ENCODE data around the gene BAG2.
A peak's percentile ranks its signal among the peaks of the same experiment; 100 is the strongest.

The BAG2 gene

GRCh38 chr6:57177545-57178265 lies 5.6 kb downstream of the BAG2 start:
- DNase-seq = no peak

DNA sequence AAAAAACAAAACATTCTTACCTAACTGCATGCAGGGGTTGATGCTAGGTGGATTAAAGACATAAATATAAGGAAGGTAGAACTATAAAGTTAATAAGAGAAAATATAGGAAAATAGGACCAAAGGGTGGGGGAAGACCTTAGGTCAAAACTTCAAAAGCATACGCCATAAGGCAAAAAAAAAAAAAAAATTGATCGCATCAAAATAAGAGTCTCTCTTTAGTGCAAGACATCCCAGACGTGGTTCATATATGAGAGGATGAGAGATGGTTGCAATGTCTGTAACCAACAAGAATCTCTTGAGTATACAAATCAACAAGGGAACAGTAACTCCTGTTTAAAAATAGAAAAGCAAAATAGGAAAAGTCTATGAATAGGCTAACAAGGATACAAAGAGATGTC lies 8.5 kb downstream of the BAG2 start:
- DNase-seq = no peak

DNA sequence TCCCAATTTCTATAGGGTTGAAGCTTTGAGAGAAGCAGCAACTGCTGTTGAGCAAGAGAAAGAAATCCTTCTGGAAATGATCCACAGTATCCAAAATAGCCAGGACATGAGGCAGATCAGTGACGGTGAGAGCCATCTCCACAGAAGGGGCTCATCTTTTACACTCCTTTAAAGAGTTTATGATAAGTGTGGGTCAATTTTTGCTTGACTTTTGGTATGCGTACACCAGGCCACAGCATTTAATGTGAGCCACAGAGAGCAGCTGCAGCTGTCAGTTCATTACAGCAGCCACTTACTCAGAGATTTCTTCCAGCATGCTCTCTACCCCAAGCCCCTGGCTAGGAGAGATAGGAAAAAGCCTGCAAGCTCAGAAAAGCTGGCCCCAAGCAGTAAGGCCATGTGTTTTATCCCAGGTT lies 9.9 kb downstream of the BAG2 start:
- DNase-seq = no peak

DNA sequence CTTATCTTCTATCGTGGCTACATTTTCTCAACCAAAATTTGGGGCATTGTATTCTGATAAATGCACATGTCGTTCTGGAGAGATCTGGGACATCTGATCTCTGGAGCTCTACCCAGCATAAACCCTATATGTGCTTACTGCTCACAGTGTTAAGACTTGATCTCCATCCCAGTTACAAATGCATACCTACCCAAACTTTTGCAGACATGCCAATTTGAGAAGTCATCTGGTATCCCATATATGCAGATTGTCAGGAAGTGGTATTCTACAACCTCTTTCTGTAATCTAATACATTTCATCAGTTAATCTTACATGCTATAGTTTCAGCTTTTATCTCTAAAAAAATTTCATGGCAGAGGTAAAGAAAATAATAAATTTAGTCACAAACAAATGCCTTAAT lies 11.2 kb downstream of the BAG2 start:
- DNase-seq = no peak

GRCh38 chr6:57190140-57190539 lies 18.0 kb downstream of the BAG2 start:
- no peak for DNase-seq

DNA sequence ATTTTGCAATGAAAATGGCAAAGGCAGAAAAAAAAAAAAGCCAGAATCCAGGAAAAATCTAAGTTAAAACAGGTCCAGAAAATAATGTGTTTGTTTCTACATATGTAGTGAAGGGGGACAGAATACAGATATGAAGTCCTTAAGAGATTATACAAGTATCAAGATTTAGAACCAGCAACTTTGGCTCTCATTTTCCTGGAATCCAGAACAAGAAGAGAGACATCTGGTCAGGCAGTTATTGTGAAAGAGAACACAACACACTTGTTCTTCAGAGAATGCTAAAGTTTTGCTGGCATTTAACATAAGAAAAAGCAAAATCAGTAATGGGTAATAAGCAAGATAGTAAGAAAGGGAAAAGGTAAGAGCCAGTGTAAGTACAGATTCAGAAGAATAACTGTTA lies 21.1 kb downstream of the BAG2 start:
- DNase-seq = no peak

- no peak for DNase-seq
Measured at GRCh38 chr6:57195457-57195856, 23.3 kb downstream of the BAG2 start.

- DNase-seq = no peak
Measured at GRCh38 chr6:57198926-57199636, 27.0 kb downstream of the BAG2 start.

DNA sequence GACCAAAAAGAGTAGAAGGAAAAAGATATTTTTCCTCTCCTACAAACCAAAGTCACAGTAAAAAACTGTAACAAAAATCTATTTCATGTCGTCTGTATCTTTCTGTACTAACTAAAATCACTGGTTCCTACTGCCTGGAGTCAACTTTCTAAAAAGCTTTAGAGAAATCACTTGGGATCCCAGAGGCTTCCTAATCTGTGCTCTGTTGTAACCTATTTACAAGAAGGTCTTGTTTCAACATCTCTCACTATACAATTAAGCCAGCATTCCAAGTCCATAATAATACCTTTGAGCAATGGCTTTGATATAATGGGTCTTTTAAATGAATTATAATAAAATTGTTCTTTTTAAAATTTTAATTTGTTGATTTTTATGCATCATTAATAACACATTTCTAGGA lies 29.6 kb downstream of the BAG2 start:
- DNase-seq = no peak

- no peak for DNase-seq
Measured at GRCh38 chr6:57205550-57206328, 33.6 kb downstream of the BAG2 start.

- DNase-seq = no peak
Measured at GRCh38 chr6:57207141-57207540, 35.0 kb downstream of the BAG2 start.

DNA sequence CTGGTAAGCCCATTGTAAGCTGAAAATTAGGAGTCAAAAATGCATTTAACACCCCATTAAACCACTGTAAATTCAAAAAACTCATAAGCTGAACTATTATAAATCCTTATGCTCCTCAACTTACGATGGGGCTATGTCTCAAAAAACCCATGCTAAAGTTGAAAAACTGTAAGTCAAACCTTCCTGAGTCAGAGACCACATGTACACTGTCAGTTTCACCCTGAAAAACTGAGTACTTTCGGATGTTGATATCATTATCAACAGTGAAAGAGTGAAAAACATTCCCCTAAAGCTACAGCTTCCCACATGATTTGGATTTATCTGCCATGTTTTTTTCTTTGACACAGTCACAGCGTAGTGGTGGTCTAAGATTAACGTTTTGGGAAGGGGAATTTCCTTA lies 35.7 kb downstream of the BAG2 start:
- DNase-seq = no peak

GRCh38 chr6:57209030-57209429 lies 36.9 kb downstream of the BAG2 start:
- DNase-seq = no peak

DNA sequence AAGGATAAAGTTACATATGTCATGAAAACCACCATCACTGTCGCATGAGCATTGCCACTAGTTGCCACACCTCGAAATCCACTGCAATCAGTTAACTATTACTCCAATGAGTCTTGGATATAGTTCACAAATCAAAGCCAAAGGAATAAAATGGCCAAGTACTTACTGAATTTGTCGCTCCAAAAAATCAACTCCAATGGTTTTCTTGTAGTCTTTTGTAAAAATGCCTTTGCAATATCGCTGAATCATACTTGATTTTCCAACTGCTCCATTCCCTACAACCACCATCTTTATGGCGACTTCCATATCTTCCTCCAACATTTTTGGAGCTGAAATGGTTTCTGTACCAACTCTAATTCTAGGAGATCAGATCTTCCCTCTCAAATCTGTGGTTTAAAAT lies 37.9 kb downstream of the BAG2 start:
- DNase-seq = no peak

- DNase-seq = no peak
Measured at GRCh38 chr6:57215260-57215659, 43.1 kb downstream of the BAG2 start.

GRCh38 chr6:57216235-57217101 lies 44.3 kb downstream of the BAG2 start:
- no peak for DNase-seq

GRCh38 chr6:57217270-57217669 lies 45.1 kb downstream of the BAG2 start:
- no peak for DNase-seq

DNA sequence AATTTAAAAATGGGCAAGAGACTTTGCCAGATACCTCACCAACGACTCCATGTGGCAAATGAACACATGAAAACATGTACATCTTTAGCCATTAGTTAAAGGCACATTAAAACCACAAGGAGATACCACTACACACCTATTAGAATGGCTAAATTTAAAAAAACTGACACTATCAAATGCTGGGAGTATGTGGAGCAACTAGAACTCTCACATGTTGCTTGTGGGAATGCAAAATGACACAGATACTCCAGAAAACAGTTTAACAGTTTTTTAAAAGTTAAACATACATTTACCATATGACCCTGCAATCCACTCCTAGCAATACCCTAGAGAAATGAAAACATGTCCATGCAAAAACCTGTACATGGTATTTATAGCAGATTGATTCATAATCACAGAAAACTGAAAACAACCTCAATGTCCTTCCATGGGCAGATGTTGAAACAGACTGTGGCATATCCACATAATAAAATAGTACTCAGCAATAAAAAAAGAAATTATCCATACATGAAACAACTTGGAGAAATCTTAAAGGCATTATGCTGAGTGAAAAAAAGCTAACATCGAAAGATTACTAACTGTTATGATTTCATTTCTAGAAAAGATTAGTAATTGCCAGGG lies 48.1 kb downstream of the BAG2 start:
- DNase-seq = no peak

DNA sequence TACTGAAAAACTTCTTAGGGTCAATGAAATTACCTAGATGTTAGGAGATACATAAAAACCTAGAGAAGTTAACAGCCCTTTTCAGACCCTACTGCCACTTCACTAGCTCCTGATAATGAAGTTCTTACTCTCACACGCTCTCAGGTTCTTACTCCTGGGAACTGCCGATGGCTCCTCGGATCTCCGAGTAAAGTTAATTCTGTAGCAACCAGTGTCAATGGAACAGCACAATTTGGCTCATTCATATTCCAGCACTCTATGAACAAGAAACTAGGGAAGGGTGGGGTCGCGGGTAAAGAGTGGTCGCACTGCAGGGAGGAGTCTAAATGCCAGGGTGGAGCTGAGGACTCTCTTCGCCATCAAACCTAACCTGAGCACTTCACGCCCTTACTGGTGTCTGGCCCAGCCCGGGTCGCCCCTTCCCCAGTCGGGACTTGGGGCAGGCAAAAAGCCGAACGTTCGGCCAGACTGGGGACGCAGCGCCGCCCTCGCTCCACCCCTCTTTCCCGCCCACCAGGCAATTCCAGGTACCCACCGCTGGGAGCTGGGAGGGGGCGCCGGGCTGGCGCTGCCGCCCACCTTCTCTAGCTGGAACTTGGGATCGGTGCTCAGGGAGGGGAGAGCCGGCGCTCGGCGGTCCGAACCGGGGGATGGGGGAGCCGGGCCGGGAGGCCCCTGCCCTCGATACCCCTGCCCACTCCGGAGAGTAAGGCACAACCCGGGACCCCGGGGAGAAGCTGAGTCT lies 49.2 kb downstream of the BAG2 start:
- peak; percentile 57 to 65 for DNase-seq

- peak; percentile 39 to 78 for DNase-seq
Measured at GRCh38 chr6:57221936-57222742, 50.0 kb downstream of the BAG2 start, which contains the start of gene RAB23. RAB23 (minus strand) TSS chr6:57222307; CDS start chr6:57210380, 11,927 bp downstream.

DNA sequence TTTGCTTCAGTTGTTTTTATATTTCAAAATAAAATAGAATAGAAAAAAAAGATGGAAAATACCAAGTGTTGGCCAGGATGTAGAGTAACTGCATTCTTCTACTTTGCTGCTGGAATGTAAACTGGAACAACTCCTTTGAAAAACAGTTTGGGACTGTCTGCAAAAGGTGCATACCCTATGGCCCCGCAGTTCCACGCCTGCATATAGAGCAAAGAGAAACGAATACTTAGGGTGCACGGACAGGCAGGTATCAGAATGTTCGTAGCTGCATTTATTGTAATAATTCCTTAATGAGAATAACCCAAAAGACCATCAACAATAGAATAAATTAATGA lies 50.6 kb downstream of the BAG2 start:
- peak in 1 of 2 experiments; percentile 8 for DNase-seq
